Fibroblast of villous mesenchyme (primary cell): ENCODE data around the gene MRPL18. TPM values are rescaled to one million over a fixed set of nuclear protein-coding genes. Genes with fewer than 3 reads are reported as not detected.
A peak's percentile ranks its signal among the peaks of the same experiment; 100 is the strongest.

Experiments
- DNase-seq: peaks from one replicate; pipeline ENCODE4 v3.0.0-alpha.2; 2010; ENCODE audit warnings: low read depth
- H3K4me3 ChIP-seq: 2 replicates; pipeline ENCODE4 v1.5.1; 2011; ENCODE audit warnings: low read depth, mild to moderate bottlenecking, low read length
- total RNA-seq: library from RNA; depleted of rRNA; stranded (reverse); fragments of >200 nt; gene quantifications from 2 replicates; pipeline ENCODE4 v1.2.3, GENCODE V29; 2012
- TF ChIP-seq, protein P1 (sequence below): IDR thresholded peaks from 2 replicates; pipeline ENCODE4 v1.5.1; 2012; ENCODE audit warnings: low read depth, mild to moderate bottlenecking, low read length; ENCODE audit not compliant: insufficient read depth

Gene MRPL18
- total RNA-seq, 1 donor: 107 TPM

DNA sequence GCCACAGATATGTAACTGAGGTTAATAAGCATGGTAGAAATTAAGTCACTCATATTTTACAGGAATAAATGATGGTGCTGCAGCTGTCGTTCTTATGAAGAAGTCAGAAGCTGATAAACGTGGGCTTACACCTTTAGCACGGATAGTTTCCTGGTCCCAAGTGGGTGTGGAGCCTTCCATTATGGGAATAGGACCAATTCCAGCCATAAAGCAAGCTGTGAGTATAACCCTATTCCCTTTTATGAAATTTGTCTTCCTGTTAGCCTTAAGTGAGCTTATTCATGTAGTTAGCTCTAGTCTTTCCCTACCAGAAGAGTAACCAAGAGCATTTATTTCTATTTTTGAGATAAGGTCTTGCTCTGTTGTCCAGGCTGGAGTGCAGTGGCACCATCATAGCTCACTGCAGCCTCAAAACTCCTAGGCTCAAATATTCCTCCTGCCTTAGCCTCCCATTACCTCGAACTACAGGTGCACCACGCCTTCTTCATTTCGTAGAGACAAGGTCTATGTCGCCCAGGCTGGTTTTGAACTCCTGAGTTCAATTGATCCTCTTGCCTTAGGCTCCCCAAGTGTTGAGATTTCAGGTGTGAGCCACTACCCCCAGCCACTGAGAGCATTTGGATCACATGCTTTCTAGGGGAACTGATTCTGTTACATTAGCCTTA, 12.9 kb upstream of the MRPL18 start:
- H3K4me3 ChIP-seq: no peak overlapping the region
- DNase-seq: no peak
- TF ChIP-seq, protein P1, sequence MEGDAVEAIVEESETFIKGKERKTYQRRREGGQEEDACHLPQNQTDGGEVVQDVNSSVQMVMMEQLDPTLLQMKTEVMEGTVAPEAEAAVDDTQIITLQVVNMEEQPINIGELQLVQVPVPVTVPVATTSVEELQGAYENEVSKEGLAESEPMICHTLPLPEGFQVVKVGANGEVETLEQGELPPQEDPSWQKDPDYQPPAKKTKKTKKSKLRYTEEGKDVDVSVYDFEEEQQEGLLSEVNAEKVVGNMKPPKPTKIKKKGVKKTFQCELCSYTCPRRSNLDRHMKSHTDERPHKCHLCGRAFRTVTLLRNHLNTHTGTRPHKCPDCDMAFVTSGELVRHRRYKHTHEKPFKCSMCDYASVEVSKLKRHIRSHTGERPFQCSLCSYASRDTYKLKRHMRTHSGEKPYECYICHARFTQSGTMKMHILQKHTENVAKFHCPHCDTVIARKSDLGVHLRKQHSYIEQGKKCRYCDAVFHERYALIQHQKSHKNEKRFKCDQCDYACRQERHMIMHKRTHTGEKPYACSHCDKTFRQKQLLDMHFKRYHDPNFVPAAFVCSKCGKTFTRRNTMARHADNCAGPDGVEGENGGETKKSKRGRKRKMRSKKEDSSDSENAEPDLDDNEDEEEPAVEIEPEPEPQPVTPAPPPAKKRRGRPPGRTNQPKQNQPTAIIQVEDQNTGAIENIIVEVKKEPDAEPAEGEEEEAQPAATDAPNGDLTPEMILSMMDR: no peak

DNA sequence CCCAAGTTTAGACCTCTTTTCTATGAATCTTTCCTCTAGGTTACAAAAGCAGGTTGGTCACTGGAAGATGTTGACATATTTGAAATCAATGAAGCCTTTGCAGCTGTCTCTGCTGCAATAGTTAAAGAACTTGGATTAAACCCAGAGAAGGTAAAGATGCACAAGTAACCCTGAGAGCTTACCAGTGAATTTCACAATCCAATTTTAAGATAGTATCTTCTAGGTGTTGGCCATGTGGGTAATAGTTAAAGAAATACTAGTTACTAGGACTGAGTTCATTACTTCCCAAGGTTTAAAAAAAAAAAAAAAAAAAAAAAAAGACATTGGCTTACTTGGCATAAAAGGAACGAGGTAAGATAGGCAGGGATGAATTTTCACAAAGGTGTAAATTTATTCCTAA, 12.1 kb upstream of the MRPL18 start:
- TF ChIP-seq, protein P1: no peak
- DNase-seq: no peak
- no peak overlapping the region for H3K4me3 ChIP-seq

DNA sequence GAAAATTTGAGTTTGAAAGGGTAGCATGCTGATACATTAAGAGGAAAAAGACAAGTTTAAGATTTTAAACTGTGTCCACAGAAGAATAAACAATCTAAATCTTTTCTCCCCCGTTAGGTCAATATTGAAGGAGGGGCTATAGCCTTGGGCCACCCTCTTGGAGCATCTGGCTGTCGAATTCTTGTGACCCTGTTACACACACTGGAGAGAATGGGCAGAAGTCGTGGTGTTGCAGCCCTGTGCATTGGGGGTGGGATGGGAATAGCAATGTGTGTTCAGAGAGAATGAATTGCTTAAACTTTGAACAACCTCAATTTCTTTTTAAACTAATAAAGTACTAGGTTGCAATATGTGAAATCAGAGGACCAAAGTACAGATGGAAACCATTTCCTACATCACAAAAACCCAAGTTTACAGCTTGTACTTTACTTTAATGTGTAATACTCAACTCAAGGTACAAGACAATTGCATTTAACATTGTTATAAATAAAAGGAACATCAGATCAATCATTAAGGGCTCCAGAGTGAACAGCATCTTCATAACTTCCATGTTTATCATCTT, 11.6 kb upstream of the MRPL18 start:
- TF ChIP-seq, protein P1: no peak
- no peak overlapping the region for H3K4me3 ChIP-seq
- no peak for DNase-seq

DNA sequence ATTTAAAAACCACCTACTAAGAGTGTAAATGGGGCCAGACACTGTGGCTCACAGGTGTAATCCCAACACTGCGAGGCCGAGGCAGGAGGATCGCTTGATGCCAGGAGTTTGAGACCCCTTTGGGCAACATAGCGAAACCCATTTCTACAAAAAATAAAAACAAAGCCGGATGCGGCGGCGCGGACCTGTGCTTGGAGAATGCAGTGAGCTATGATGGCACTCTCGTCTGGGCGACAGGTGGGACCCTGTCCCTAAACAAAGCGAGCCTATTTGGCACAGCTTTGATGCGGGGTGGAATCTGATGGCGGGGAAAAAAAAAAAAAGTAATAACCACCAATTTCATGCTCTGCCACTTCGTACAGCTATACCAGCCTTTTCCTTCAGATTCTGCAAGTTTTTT, 2.0 kb upstream of the MRPL18 start:
- TF ChIP-seq, protein P1: no peak
- H3K4me3 ChIP-seq: peak overlapping the region; percentile 94
- no peak for DNase-seq

- peak overlapping the region; percentile 94 for H3K4me3 ChIP-seq
- peak; percentile 58 for DNase-seq
- TF ChIP-seq, protein P1: no peak
Measured at GRCh38 chr6:159788753-159789376, 1.4 kb upstream of the MRPL18 start.

- DNase-seq: peak; percentile 100
- H3K4me3 ChIP-seq: peak within 1 kb of the TSS; percentile 94
- TF ChIP-seq, protein P1: no peak
Measured at GRCh38 chr6:159789377-159790148, 704 bp upstream of the MRPL18 start, which contains the start of gene TCP1. Gene TCP1 (minus strand): TSS chr6:159789602. CDS start chr6:159789468, 134 bp downstream.
